Stimulated activated CD4-positive, alpha-beta T cell treated with anti-CD3 and anti-CD28 coated beads, Interleukin-12 subunit alpha, Interleukin-12 subunit beta, amount 100 ng/mL, for 4 hours (primary cell): ENCODE measurements around the gene TTC38.

Source experiments
- DNase-seq: peaks from one replicate; pipeline ENCODE4 v3.0.0-alpha.2; 2020

The TTC38 gene

GRCh38 chr22:46280063-46280817 is 12.4 kb downstream of the TTC38 start:
- DNase-seq: no peak

GRCh38 chr22:46280999-46281623 is 13.3 kb downstream of the TTC38 start:
- no peak for DNase-seq

GRCh38 chr22:46281866-46282678 is 14.3 kb downstream of the TTC38 start:
- no peak for DNase-seq

GRCh38 chr22:46286006-46286405 is 18.2 kb downstream of the TTC38 start:
- no peak for DNase-seq

- DNase-seq: no peak
Measured at GRCh38 chr22:46286941-46287872, 19.4 kb downstream of the TTC38 start.

GRCh38 chr22:46287873-46288751 is 20.3 kb downstream of the TTC38 start:
- no peak for DNase-seq

GRCh38 chr22:46288846-46289243 is 21.0 kb downstream of the TTC38 start:
- DNase-seq: no peak

- no peak for DNase-seq
Measured at GRCh38 chr22:46289244-46289891, 21.6 kb downstream of the TTC38 start.

- DNase-seq: no peak
Measured at GRCh38 chr22:46290121-46290842, 22.5 kb downstream of the TTC38 start.

GRCh38 chr22:46290843-46291785 is 23.3 kb downstream of the TTC38 start:
- no peak for DNase-seq

GRCh38 chr22:46292173-46292572 is 24.4 kb downstream of the TTC38 start:
- no peak for DNase-seq

GRCh38 chr22:46292732-46293131 is 24.9 kb downstream of the TTC38 start:
- DNase-seq: no peak

- DNase-seq: no peak
Measured at GRCh38 chr22:46293577-46294260, 25.9 kb downstream of the TTC38 start.

GRCh38 chr22:46294784-46295183 is 27.0 kb downstream of the TTC38 start:
- no peak for DNase-seq

GRCh38 chr22:46295277-46295971 is 27.6 kb downstream of the TTC38 start:
- no peak for DNase-seq

- DNase-seq: peak; percentile 95
Measured at GRCh38 chr22:46296257-46297150, 28.7 kb downstream of the TTC38 start, which contains the start of gene GTSE1. GTSE1 (plus strand) TSS chr22:46296870; CDS start chr22:46297401, 531 bp downstream.
